OCI-LY1 (cell line): ENCODE data around the gene LRG1.

Experiments used
- H2AFZ ChIP-seq: fragments of 200-600 bp; sonication (generic), shearing (Covaris generic); 2 replicates; pipeline ENCODE4 v1.6.0; 2014; ENCODE audit warnings: antibody characterized with exemption, mild to moderate bottlenecking, low read length
- H3F3A ChIP-seq: fragments of 200-600 bp; sonication (generic), shearing (Covaris generic); 2 replicates; pipeline ENCODE4 v1.6.0; 2014; ENCODE audit warnings: mild to moderate bottlenecking, antibody characterized with exemption, low read length, moderate library complexity; ENCODE audit not compliant: insufficient read depth
- H3K27ac ChIP-seq: fragments of 200-600 bp; sonication (generic); 2 replicates; pipeline ENCODE4 v1.5.1; 2014; ENCODE audit warnings: low read length, mixed run types, mild to moderate bottlenecking, low read depth; ENCODE audit not compliant: poor library complexity, severe bottlenecking
- H3K27me3 ChIP-seq: fragments of 200-600 bp; sonication (generic); 2 replicates; pipeline ENCODE4 v1.6.0; 2014; ENCODE audit warnings: antibody characterized with exemption, mild to moderate bottlenecking, low read length, moderate library complexity; ENCODE audit not compliant: insufficient read depth
- H3K36me3 ChIP-seq: fragments of 200-600 bp; sonication (generic); 2 replicates; pipeline ENCODE4 v1.6.1; 2014; ENCODE audit warnings: mild to moderate bottlenecking, antibody characterized with exemption, low read length, moderate library complexity, mixed read lengths; ENCODE audit not compliant: insufficient read depth
- H3K4me1 ChIP-seq: fragments of 200-600 bp; sonication (generic); 2 replicates; pipeline ENCODE4 v1.5.1; 2014; ENCODE audit warnings: mild to moderate bottlenecking, low read length, moderate library complexity; ENCODE audit not compliant: insufficient read depth, severe bottlenecking
- H3K4me2 ChIP-seq: fragments of 200-600 bp; sonication (generic), shearing (Covaris generic); 2 replicates; pipeline ENCODE4 v1.6.1; 2014; ENCODE audit warnings: low read length
- H3K4me3 ChIP-seq: fragments of 200-600 bp; sonication (generic); 2 replicates; pipeline ENCODE4 v1.5.1; 2014; ENCODE audit warnings: low read length, low read depth, mild to moderate bottlenecking, mixed read lengths; ENCODE audit not compliant: poor library complexity, severe bottlenecking
- H3K79me2 ChIP-seq: fragments of 200-600 bp; shearing (Covaris generic); 2 replicates; pipeline ENCODE4 v1.6.1; 2016; ENCODE audit warnings: mixed run types, low read length, mixed read lengths; ENCODE audit not compliant: insufficient read depth
- H3K9ac ChIP-seq: fragments of 200-600 bp; sonication (generic), shearing (Covaris generic); 2 replicates; pipeline ENCODE4 v1.6.1; 2014; ENCODE audit warnings: mild to moderate bottlenecking, low read length, mixed read lengths
- H3K9me2 ChIP-seq: fragments of 200-600 bp; sonication (generic), shearing (Covaris generic); 2 replicates; pipeline ENCODE4 v1.6.1; 2014; ENCODE audit warnings: low read depth, mild to moderate bottlenecking, low read length, mixed read lengths
- H3K9me3 ChIP-seq: fragments of 200-600 bp; shearing (Covaris generic); 2 replicates; pipeline ENCODE4 v1.6.1; 2014; ENCODE audit warnings: low read length, mixed read lengths
- H4K20me1 ChIP-seq: fragments of 200-600 bp; sonication (generic), shearing (Covaris generic); 2 replicates; pipeline ENCODE4 v1.6.0; 2016; ENCODE audit warnings: mild to moderate bottlenecking, low read length; ENCODE audit not compliant: insufficient read depth
- EZH2 ChIP-seq: fragments of 200-600 bp; sonication (generic), shearing (Covaris generic); IDR thresholded peaks from 2 replicates; pipeline ENCODE4 v1.8.0; 2017; ENCODE audit warnings: borderline replicate concordance, mixed run types, mild to moderate bottlenecking, antibody characterized with exemption, low read length, moderate library complexity, mixed read lengths
- TF ChIP-seq, protein P1 (sequence below): fragments of 200-600 bp; sonication (generic), shearing (Covaris generic); IDR thresholded peaks from 2 replicates; pipeline ENCODE4 v1.5.1; 2017; ENCODE audit warnings: mild to moderate bottlenecking, antibody characterized with exemption, low read length, moderate library complexity, mixed read lengths

LRG1 gene

DNA sequence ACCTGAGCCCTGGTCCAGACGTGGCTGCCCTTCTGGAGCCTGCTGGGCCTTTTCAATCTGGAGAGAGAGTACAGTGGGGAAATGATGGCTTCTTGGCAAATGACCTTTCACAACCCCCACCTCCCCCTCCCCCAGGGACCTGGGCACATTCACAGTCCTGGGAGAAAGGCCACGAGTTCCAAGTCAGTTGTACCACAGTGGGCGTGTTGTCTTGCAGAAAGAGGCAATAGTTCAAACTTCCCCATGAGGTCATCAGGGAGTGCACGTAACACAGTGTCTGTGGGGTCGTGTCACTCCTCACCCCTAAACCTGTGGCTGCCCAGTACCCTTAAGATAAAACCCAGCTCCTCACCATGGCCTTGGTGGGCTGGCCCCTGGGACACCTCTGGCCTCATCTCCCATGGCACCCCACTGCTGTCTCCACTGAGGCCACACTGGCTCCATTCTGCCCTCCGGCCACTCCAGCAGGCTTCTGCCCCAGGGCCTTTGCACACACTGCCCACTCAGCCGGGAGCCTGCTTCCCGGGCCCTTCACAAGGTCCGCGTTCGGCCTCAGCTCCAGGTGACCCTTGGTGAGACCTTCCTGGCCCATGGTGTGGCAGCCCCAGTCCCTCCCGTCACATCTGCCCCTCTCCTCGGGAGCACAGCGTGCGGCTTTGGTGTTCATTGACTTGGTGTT, 34.8 kb downstream of the LRG1 start:
- H4K20me1 ChIP-seq = no peaks in the 10 kb centered on the region
- no peaks in the 10 kb centered on the region for H3F3A ChIP-seq
- H3K9me3 ChIP-seq = no peaks in the 10 kb centered on the region
- no peaks in the 10 kb centered on the region for H3K9me2 ChIP-seq
- no peak overlapping the region for H3K4me2 ChIP-seq
- H2AFZ ChIP-seq = no peak overlapping the region
- no peak overlapping the region for H3K27ac ChIP-seq
- H3K36me3 ChIP-seq = peaks cover 16% of the 10 kb centered on the region
- no peak overlapping the region for H3K9ac ChIP-seq
- H3K27me3 ChIP-seq = no peaks in the 10 kb centered on the region
- H3K4me1 ChIP-seq = no peaks in the 10 kb centered on the region
- no peak overlapping the region for H3K4me3 ChIP-seq
- H3K79me2 ChIP-seq = no peaks in the 10 kb centered on the region
- TF ChIP-seq EZH2 = no peak
- TF ChIP-seq, protein P1, sequence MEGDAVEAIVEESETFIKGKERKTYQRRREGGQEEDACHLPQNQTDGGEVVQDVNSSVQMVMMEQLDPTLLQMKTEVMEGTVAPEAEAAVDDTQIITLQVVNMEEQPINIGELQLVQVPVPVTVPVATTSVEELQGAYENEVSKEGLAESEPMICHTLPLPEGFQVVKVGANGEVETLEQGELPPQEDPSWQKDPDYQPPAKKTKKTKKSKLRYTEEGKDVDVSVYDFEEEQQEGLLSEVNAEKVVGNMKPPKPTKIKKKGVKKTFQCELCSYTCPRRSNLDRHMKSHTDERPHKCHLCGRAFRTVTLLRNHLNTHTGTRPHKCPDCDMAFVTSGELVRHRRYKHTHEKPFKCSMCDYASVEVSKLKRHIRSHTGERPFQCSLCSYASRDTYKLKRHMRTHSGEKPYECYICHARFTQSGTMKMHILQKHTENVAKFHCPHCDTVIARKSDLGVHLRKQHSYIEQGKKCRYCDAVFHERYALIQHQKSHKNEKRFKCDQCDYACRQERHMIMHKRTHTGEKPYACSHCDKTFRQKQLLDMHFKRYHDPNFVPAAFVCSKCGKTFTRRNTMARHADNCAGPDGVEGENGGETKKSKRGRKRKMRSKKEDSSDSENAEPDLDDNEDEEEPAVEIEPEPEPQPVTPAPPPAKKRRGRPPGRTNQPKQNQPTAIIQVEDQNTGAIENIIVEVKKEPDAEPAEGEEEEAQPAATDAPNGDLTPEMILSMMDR = no peak

DNA sequence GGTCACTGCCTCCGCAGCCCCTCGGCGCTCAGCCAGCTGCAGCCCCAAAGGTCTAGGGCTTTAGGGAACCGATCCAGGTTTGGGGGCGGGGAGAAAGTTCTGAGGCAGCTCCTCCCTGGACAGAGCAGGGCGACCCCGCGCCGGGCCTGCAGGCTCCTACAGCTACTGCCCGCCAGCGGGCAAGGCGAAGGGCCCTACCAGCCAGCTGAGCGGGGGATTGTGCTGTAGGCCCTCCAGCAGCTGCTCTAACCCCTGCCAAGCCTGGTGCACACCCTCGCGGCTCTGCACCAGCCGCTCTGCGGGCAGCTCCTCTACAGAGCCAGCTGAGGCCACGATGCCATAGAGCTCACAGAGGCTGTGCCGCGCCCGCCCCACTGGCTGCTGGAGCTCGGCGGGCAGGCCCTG, 35.5 kb downstream of the LRG1 start:
- no peak overlapping the region for H3K4me2 ChIP-seq

DNA sequence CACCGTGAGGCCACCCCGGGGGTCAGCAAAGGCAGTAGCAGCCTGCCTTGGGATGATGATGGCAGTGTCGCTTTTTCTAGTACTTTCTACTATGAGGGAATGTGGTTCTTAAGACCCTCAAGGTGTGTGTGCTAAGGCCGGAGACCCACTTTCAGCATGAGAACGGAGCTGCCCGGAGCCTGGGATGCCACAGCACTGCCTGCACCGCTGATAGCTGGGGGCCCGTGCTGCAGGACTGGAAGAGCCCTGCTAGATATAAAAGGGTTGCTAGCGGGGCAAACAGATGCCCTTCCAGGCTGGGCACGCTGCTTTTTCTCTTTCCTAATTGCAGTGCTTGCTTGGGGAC, 36.0 kb downstream of the LRG1 start:
- Histone ChIP-seq H3K36me3 (peaks cover 16% of the 10 kb centered on the region), H3K4me2 (no peak overlapping the region), H3K4me3 (no peak overlapping the region), H3K9ac (no peak overlapping the region), H3K27ac (no peak overlapping the region), H3K9me2 (no peaks in the 10 kb centered on the region), H3K4me1 (no peaks in the 10 kb centered on the region), H3K79me2 (no peaks in the 10 kb centered on the region), H3K27me3 (no peaks in the 10 kb centered on the region), H2AFZ (no peak overlapping the region), H3F3A (no peaks in the 10 kb centered on the region), H4K20me1 (no peaks in the 10 kb centered on the region), H3K9me3 (no peaks in the 10 kb centered on the region)
- TF ChIP-seq EZH2 = no peak
- TF ChIP-seq, protein P1 = no peak

More for the DNA sequence above, 35.5 kb downstream of the LRG1 start:
- Histone ChIP-seq H3K9me3 (no peaks in the 10 kb centered on the region), H2AFZ (no peak overlapping the region), H3K27ac (no peak overlapping the region), H4K20me1 (no peaks in the 10 kb centered on the region), H3K9me2 (no peaks in the 10 kb centered on the region), H3K4me1 (no peaks in the 10 kb centered on the region), H3K4me3 (no peak overlapping the region), H3K79me2 (no peaks in the 10 kb centered on the region), H3K27me3 (no peaks in the 10 kb centered on the region), H3K36me3 (peaks cover 16% of the 10 kb centered on the region), H3F3A (no peaks in the 10 kb centered on the region), H3K9ac (no peak overlapping the region)
- TF ChIP-seq, protein P1 = no peak
- no peak for TF ChIP-seq EZH2
